Peyer's patch (tissue), 4 donors: ENCODE measurements around the gene VASN.

ENCODE experiments used
- CTCF ChIP-seq, 6 experiments: fragments of 450-650 bp in 4 of 6; fragments of 200-600 bp in 2 of 6; sonication (generic) in 1 of 6; IDR thresholded peaks; one replicate each; pipeline ENCODE4 v1.5.1; 2017 to 2019; ENCODE audit warnings: antibody characterized with exemption in 6 of 6, mild to moderate bottlenecking in 3 of 6, moderate library complexity in 1 of 6
- POLR2A ChIP-seq, 2 donors: fragments of 450-650 bp; IDR thresholded peaks; one replicate each; pipeline ENCODE4 v1.5.1; 2017; ENCODE audit warnings: antibody characterized with exemption in 2 of 2, mild to moderate bottlenecking in 2 of 2, moderate library complexity in 2 of 2

- TF ChIP-seq POLR2A (IDR thresholded peaks at IDR 0.05) (no peak), CTCF (IDR thresholded peaks at IDR 0.05) (no peak)
Measured at GRCh38 chr16:4347765-4348509, 23.7 kb upstream of the VASN start.
